NCI-H524 treated with DMSO at 0.1 percent for 48 hours (cell line): ENCODE data around the gene TRPM8.

ENCODE experiments used
- DNase-seq: peaks from one replicate; lab custom pipeline; 2025; lab: John Stamatoyannopoulos, UW

The TRPM8 gene

GRCh38 chr2:234002281-234002680 is 85.1 kb downstream of the TRPM8 start:
- no peak for DNase-seq

GRCh38 chr2:234003972-234004617 is 86.9 kb downstream of the TRPM8 start:
- DNase-seq: no peak

GRCh38 chr2:234005126-234005525 is 88.0 kb downstream of the TRPM8 start:
- DNase-seq: no peak

- DNase-seq: no peak
Observed at GRCh38 chr2:234006501-234006900, 89.3 kb downstream of the TRPM8 start.

- DNase-seq: no peak
Observed at GRCh38 chr2:234014427-234014826, 97.3 kb downstream of the TRPM8 start.

GRCh38 chr2:234015861-234016260 is 98.7 kb downstream of the TRPM8 start:
- no peak for DNase-seq

GRCh38 chr2:234019896-234020295 is 102.7 kb downstream of the TRPM8 start:
- no peak for DNase-seq

GRCh38 chr2:234020332-234020731 is 103.2 kb downstream of the TRPM8 start:
- no peak for DNase-seq

- DNase-seq: no peak
Observed at GRCh38 chr2:234022424-234022823, 105.3 kb downstream of the TRPM8 start.

- no peak for DNase-seq
Observed at GRCh38 chr2:234024304-234024703, 107.1 kb downstream of the TRPM8 start.

GRCh38 chr2:234025466-234025865 is 108.3 kb downstream of the TRPM8 start:
- DNase-seq: no peak

GRCh38 chr2:234025891-234026401 is 108.8 kb downstream of the TRPM8 start:
- DNase-seq: no peak

- DNase-seq: no peak
Observed at GRCh38 chr2:234026693-234027254, 109.6 kb downstream of the TRPM8 start.

GRCh38 chr2:234027641-234028040 is 110.5 kb downstream of the TRPM8 start:
- DNase-seq: no peak

GRCh38 chr2:234029150-234029733 is 112.1 kb downstream of the TRPM8 start:
- DNase-seq: no peak

GRCh38 chr2:234031207-234031606 is 114.0 kb downstream of the TRPM8 start:
- no peak for DNase-seq

GRCh38 chr2:234032279-234032856 is 115.2 kb downstream of the TRPM8 start:
- no peak for DNase-seq

- DNase-seq: no peak
Observed at GRCh38 chr2:234033174-234033573, 116.0 kb downstream of the TRPM8 start.

GRCh38 chr2:234033885-234034284 is 116.7 kb downstream of the TRPM8 start:
- no peak for DNase-seq

- no peak for DNase-seq
Observed at GRCh38 chr2:234038076-234038802, 121.1 kb downstream of the TRPM8 start.

- no peak for DNase-seq
Observed at GRCh38 chr2:234044157-234044556, 127.0 kb downstream of the TRPM8 start.

GRCh38 chr2:234046521-234046920 is 129.3 kb downstream of the TRPM8 start:
- DNase-seq: no peak
